ENCODE results near the gene KDM5B. TPM values are rescaled to one million over a fixed set of nuclear protein-coding genes. Genes with fewer than 3 reads are reported as not detected.
"Not testable (repeated sequence)": the region's sequence is repeated elsewhere in the genome, so short reads cannot be mapped to it uniquely, and the experiment has no call there.

The KDM5B gene
- 67.4 TPM for total RNA-seq

DNA sequence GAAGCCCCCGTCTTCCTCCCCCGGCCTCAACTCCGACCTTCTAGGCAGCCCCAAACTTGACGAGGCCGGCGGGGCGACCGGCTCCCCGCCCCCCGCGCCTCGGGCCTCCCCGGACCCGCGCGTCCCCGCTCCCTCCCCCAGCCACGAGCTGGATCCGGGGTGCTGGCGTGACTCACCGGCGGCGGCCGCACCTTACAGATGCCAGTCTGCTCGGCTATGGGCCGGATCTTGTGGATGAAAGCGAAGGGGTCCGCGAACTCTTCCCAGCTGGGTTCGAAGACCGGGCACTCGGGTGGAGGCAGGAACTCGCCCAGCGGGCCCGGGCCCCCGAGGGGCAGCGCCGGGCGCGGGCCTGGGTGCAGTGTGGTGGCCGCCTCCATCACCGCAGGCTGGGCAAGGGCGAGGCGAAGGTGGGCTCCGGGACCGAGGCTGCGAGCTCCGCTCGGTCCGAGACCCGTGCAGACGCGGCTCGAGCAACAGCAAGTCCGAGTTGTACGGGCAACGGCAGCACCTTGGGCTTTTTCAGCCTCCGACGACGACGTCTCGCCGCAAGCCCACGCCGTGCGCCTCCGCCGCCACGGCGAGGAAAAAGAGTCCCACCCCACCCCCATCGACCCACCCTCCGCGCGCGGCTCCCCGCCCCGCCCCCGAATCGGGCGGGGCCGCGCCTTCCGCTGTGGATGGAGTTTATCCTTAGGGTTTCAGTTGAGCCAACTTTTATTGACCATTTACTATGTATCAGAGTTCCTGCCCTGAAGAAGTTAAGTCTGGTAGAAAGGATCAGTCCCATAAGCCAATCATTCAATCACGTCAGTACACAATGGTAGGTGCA lies at the start of gene KDM5B:
TSS of gene KDM5B (minus strand) at position 496 of the 832 bp plus-strand sequence. CDS start at position 380, 116 bp downstream.
- ATAC-seq: peak; percentile 60

GRCh38 chr1:202857136-202857610 lies 49.0 kb upstream of the KDM5B start:
- no peak for ATAC-seq

DNA sequence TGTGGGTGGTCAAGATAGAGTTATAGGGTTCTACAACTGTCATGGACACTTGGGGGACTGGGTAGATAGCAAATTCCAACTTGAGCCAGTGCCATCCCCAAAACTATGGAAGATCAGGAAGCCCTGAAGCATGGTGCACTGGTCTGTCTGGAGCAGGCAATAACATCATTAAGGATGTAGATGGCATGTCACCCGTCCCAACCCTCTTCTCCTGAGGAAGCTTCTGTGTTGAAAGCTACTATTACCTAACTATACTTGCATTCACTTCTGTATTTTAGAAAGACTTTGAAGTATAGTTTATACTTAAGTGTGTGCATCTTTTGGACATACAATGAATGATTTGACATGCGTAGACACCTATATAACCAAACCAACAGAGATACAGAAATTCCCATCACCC lies 47.8 kb upstream of the KDM5B start:
- ATAC-seq: no peak

DNA sequence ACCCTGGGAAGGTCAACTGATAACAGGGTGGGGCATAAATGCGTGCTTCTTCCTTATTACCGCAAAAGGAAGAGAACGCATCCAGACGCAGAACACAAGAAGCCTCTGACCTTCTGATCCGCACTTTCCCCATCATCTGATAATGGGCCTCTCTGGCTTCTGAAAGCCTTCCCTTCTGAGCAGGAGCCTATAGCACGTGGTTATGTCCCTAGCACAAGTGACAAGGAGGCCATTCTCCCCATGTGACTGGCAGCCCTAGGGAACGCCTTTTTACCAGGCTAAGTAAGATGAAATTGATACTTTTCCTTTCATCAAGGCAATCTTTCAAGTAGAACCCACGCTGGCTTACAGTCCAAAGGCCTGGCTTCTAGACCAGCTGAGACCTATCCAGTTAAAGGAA lies 46.6 kb upstream of the KDM5B start:
- ATAC-seq: no peak

- ATAC-seq: peak; percentile 72
Measured at GRCh38 chr1:202852163-202852904, 44.1 kb upstream of the KDM5B start.

GRCh38 chr1:202850593-202851362 lies 42.6 kb upstream of the KDM5B start:
- ATAC-seq: no peak

DNA sequence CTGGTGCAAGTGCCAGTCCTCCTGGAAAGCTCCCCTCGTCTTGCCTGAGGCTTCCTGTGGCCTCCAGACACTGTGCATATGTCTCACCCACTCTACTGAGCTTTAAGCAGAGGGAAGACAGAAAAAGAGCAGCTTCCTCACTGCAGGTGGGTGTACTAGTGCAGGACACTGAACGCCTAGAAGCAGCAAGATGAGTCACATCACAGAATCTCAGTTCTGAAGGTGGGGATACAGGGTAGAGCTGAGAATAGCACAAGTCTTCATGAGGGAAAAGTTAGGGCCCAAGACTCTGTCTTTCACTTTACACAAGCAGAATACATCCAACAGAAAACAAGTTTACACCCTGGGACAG lies 39.9 kb upstream of the KDM5B start:
- ATAC-seq: peak; percentile 21

DNA sequence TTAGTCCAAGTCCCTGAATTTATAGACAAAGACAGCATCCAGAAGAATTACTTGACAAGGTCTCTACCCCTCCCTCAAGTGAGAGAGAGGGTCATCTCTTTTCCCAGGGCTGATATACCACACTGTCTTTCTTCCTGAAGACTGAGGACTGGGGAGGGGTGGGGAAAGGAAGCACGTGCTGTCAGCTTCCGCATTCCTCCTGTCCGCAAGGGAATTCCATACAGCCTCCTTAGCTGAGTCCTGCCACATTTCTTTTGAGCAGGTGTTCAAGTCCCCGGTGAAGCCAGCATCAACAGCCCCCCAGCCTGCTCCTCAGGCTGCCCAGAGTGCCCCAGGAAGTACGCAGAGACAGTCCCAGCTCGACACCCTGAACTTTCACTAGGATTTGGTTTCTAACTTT lies 36.7 kb upstream of the KDM5B start:
- ATAC-seq: no peak

DNA sequence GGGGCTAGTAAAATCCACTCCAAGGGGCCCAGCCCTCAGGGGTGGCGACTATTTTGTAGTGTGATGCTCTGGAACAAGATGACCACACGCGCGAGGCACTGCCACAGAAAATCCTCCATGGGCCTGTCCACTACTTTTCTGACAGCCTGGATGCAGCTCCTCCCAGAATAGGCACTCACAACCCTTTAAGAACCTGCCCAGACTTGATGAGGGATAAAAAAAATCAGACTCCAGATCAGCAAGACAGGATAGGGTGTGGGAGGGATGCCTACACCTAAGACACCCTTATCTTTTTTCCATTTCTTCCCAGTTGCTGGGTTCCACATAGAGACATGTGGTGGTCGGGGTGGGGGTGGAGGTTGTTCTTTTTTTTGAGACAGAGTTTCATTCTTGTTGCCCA lies 36.0 kb upstream of the KDM5B start:
- ATAC-seq: peak; percentile 65

DNA sequence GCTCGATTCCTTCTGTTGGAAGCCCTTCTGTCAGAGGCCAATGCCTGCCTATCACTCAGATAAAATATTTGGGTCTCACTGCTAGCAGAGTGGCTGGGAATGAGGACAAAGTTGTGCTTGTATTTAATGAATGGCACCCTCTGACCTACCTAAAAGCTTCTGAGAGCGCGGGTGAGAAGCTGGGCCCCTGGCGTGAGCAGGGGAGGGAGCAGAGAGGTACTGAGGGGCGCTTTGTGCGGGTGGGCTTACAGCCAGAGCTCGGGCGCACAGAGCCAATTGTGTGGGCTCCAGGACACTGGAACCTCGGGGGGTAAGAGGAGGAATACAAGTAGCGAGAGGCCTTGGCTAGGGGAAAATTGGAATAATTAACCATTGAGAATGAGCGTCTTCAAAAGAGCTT lies 34.9 kb upstream of the KDM5B start:
- ATAC-seq: no peak

DNA sequence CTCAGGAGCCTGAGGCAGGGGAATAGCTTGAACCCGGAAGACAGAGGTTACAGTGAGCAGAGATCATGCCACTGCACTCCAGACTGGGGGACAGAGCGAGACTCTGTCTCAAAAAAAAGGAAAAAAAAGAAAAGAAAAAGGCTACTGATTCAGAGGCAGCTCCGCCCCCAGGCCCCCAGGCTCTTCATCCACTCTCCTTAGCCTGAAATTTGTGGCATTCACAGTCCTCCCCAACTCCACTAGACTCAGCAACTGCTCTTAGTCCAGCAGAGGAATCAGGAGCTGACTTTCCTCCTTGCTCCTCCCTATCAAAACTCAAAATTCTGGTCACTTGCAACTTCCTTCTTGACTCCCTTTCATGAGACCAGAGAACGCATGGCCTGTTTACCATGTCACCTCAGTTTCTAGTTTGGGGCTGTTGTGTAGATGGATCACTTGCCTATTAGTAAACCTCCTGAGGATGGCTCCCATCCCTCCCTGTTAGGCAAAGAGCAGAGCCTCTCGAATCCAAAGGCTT lies 29.6 kb upstream of the KDM5B start:
- ATAC-seq: no peak

- ATAC-seq: peak; percentile 86
Measured at GRCh38 chr1:202836623-202837403, 28.6 kb upstream of the KDM5B start.

- ATAC-seq: no peak
Measured at GRCh38 chr1:202835548-202836072, 27.4 kb upstream of the KDM5B start.

GRCh38 chr1:202834771-202835547 lies 26.7 kb upstream of the KDM5B start:
- ATAC-seq: peak; percentile 82

DNA sequence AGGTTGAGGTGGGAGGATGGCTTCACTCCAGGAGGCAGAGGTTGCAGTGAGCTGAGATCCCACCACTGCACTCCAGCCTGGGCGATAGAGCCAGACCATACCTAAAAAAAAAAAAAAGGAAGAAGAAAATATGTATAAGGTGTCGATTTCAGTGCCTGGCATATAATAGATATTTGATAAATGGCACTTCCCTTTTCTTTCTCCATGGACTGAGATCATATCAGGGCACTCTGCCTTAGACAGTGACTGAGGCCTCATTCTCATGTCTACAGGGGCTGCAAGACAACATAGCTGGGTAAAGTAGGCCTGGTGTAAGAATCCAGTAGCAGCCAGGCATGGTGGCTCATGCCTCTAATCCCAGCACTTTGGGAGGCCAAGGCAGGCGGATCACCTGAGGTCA lies 23.7 kb upstream of the KDM5B start:
- ATAC-seq: no peak

DNA sequence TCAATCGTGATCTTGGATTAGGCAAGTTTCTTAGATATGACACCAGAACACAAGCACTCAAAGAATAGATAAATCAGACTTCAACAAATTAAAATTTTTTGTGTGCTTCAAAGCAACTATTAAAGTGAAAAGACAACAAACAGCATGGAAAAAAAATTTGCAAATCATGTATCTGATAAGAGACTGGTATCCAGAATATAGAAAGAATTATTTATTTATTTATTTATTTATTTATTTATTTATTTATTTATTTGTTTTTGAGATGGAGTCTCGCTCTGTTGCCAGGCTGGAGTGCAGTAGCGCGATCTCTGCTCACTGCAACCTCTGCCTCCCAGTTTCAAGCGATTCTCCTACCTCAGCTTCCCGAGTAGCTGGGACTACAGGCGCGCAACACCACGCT lies 21.0 kb upstream of the KDM5B start:
- ATAC-seq: not testable (repeated sequence)

GRCh38 chr1:202825748-202826147 lies 17.5 kb upstream of the KDM5B start:
- no peak for ATAC-seq

DNA sequence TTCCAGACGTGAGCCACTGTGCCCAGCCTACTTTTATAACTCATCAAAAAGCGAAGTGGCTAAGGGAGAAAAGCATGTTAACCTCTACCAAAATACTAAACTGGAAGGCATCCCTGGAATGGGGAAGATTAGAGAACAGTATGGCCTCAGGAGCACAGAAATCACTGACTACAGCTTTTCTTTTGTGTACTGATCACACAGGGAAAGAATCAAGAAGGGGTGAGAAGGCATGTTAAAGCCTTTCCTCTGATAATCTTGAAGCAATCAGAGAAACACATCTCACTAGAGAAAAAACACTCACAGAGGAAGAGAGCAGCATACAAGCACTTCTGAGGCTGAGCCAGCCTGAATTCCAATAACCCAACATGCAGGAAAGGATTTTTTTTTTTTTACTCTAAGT lies 13.2 kb upstream of the KDM5B start:
- ATAC-seq: peak; percentile 68

DNA sequence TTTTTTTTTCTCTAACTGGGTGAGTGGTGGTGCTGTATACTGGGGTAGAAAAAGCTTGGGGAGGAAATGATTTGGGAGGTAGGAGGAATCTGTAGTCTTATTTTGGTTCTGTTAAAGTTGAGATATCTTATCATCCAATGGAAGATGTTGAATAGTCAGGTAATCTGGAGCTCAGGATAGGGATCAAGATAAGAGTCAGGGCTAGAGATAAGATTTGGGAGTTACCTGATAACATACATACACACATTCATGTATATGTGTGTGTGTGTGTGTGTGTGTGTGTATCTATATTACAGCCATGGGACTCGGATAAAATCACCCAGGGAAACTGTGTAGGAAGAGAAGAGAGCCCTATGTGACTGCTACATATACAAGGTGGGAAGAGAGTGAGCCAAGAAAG lies 10.6 kb upstream of the KDM5B start:
- no peak for ATAC-seq

DNA sequence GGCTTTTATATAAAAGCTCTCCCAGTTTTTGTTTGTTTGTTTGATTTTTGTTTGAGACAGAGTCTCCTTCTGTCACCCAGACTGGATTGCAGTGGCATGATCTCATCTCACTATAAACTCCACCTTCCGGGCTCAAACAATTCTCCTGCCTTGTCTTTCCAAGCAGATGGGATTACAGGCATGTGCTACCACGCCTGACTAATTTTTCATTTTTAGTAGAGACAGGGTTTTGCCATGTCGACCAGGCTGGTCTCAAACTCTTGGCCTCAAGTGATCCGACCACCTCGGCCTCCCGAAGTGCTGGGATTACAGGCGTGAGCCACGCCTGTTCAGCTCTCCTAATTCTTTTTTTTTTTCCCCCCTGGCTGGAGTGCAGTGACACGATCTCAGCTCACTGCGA lies 6.9 kb upstream of the KDM5B start:
- ATAC-seq: no peak

All from esophagus mucosa (tissue), 1 donor.